Measurements from ENCODE around the gene POP4.
A peak's percentile ranks its signal among the peaks of the same experiment; 100 is the strongest.

POP4 gene

DNA sequence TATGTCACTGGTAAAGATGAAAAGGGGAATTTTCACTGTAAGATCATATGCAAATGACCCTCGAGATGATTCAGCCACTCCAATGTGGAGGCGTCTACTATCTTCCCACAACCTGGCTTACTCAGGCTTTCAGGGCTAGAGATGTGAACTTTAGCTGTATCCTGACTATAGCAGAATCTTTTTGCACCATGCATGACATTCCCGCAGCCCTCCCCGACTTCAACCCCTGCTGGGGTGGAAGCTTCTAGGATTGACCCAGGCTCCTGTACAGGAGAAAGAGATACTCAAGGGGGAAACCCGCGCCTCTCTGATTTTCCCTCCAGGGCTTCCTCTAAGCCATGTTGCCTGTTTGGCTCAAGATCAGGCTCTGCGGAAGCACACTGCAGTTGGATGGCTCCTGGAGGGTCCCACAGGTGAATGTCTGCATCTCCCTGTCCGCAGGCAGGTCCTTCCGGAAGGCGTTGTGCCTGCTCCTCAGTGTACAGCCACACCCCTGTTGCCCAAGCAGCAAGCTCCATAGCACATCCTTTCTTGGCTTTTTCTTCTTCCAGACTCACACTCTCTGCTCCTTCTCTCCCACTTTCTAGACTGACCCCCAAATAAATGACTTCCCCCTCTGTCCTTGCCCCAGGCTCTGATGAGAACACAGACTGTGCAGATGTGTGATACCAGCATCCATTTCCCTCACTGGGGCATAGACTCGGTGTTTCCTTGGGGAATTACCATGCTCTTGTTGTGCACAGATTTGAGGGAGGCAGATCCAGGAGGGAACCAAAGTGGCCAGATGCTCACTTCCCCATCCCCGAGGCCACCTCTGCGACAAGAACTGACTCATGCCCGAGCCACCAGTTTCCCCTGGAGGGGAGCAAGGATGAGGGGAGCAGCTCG is 29.1 kb upstream of the POP4 start:
- no peak for DNase-seq (ENCODE audit: low spot score)

GRCh38 chr19:29577649-29577963 is 28.5 kb upstream of the POP4 start:
- no peak for DNase-seq (ENCODE audit: low spot score)

GRCh38 chr19:29578349-29578748 is 27.7 kb upstream of the POP4 start:
- DNase-seq (ENCODE audit: low spot score), result no peak

- DNase-seq (ENCODE audit: low spot score), result no peak
Observed at GRCh38 chr19:29579308-29579910, 26.7 kb upstream of the POP4 start.

GRCh38 chr19:29581398-29581797 is 24.7 kb upstream of the POP4 start:
- no peak for DNase-seq (ENCODE audit: low spot score)

DNA sequence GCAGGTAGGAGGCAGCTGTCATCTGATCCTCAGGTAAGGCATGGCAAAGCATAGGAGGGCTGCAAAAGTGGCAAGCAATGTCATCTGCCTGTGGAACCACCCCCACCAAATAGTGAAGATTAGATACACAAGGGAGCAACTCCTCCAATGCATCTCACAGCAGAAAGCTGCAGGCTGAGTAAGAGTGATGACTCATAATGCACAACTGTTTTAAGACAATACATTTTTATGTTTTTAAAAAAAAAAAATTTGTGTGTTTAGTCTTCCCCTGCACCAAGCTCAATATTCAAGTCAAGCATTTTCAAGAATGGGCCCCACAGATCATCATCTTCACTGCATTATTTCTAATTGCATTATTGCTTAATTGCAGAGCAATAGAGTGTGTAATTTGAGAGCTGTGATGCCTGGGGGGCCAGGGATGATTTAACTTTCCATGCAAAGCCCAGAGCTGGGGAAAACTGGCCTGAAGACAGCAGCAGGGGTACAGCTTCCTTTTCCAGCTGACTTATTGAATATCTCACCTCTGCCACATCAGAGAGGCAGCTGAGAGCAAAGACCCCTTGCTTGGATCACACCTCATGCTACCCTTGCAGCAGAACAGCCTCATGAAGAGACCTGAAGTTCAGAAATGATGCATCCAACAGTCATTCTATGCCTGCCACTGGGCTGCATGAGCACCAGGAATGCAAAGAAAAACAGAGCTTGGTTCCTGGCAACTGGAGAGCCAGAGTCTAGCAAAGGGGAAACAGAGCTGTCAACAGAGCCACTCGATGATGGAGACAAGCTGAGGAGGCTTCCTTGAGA is 22.7 kb upstream of the POP4 start:
- no peak for DNase-seq (ENCODE audit: low spot score)

GRCh38 chr19:29586401-29586800 is 19.7 kb upstream of the POP4 start:
- DNase-seq (ENCODE audit: low spot score), result no peak

- DNase-seq (ENCODE audit: low spot score), result no peak
Observed at GRCh38 chr19:29587059-29587458, 19.0 kb upstream of the POP4 start.

- no peak for DNase-seq (ENCODE audit: low spot score)
Observed at GRCh38 chr19:29587518-29587986, 18.5 kb upstream of the POP4 start.

- DNase-seq (ENCODE audit: low spot score), result no peak
Observed at GRCh38 chr19:29588095-29588494, 18.0 kb upstream of the POP4 start.

- DNase-seq (ENCODE audit: low spot score), result no peak
Observed at GRCh38 chr19:29590278-29590677, 15.8 kb upstream of the POP4 start.

DNA sequence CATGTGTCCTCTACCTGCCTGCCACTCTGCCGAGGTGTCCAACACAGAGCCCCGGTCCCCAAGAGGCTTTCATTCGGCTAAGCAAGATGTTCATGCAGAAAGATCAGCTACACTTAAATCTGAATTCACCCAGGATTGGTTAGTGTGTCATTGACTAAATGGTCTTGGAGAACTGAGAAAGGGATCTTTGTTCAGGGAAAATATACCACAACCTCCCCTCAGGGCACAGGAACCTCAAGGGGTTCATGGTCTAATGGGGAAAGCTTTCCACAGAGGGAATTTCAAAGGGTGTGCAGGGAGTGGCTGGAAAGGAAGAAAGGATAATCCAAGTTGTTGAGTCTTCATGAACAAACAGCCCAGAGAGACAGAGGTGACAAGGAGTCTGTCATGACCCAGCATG is 14.4 kb upstream of the POP4 start:
- no peak for DNase-seq (ENCODE audit: low spot score)

- no peak for DNase-seq (ENCODE audit: low spot score)
Observed at GRCh38 chr19:29593869-29594268, 12.2 kb upstream of the POP4 start.

GRCh38 chr19:29596080-29596727 is 9.9 kb upstream of the POP4 start:
- DNase-seq (ENCODE audit: low spot score), result no peak

- DNase-seq (ENCODE audit: low spot score), result peak; percentile 82
Observed at GRCh38 chr19:29596885-29597525, 9.1 kb upstream of the POP4 start.

DNA sequence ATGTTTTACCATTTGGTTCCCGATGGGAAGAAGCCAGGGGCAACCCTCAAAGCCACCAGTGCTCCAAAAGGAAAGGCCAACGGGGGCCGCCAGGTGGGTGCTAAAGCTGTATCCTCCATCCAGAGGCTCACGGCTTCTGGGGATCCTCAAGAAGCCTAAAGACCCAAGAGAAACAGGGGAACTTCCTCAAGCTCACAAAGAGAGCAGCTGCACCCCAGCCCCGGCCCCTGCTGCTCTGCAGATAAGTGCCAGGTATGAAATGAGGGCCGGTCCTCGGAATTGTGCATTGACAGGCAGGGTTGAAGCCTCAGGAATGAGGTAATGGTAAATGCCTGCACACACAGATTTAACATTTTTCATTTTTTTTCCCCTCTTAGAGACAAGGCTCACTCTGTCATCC is 8.0 kb upstream of the POP4 start:
- no peak for DNase-seq (ENCODE audit: low spot score)

GRCh38 chr19:29598496-29598895 is 7.6 kb upstream of the POP4 start:
- DNase-seq (ENCODE audit: low spot score), result no peak

GRCh38 chr19:29603308-29603707 is 2.8 kb upstream of the POP4 start:
- no peak for DNase-seq (ENCODE audit: low spot score)

DNA sequence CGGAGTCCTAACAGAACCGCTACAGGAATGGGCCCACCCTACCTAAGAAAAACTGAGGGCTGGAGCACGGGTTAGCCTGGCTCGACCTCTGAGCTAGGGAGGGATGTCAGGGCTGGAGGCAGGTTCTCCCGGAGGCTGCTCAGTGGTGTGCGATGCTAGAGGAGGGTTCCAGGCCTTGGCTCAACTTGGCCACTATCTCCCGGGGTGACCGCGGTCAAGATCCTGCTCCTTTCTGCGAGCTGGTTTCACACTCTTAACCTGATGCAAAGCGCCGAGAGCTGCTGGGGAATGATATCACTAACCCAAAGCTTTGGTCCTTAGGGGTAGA is 301 bp downstream of the POP4 start:
- no peak for DNase-seq (ENCODE audit: low spot score)

DNA sequence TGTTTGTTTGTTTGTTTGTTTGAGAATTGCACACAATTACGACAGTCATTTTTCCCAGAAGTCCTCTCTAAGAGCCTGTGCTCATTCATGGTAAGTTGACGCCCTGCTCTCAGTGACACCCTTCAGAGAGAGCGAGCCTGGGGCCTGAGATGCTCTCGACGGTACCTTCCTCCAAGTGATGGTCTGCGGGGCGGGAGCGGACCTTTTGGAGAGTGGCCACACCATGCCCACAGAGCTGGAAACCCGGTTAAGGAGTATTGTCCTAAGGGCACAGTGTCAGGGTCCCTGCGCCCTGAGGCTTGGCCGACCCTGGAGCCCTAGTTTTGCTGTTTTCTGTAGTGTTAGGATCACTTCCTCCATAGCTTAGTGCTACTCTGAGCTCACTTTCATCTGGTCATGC is 3.6 kb downstream of the POP4 start:
- no peak for DNase-seq (ENCODE audit: low spot score)

GRCh38 chr19:29610213-29610573 is 4.1 kb downstream of the POP4 start:
- no peak for DNase-seq (ENCODE audit: low spot score)

Data from cerebellar cortex (tissue), 1 donor.